Peyer's patch (tissue), 4 donors: ENCODE measurements around the gene TCAIM. TPM values are rescaled to one million over a fixed set of nuclear protein-coding genes. Genes with fewer than 3 reads are reported as not detected.

ENCODE experiments used
- DNase-seq, 3 donors: peaks; one replicate each; pipeline ENCODE4 v3.0.0-alpha.2; 2017 to 2019
- H3K27ac ChIP-seq, 4 donors: fragments of 200-600 bp; sonication (generic); one replicate each; pipeline ENCODE4 v1.5.1; 2016 to 2019
- H3K27me3 ChIP-seq, 2 donors: fragments of 200-600 bp; sonication (generic); one replicate each; pipeline ENCODE4 v1.5.1; 2019
- H3K36me3 ChIP-seq, 3 donors: fragments of 200-600 bp; sonication (generic); one replicate each; pipeline ENCODE4 v1.5.1; 2016 to 2019
- H3K4me1 ChIP-seq, 4 donors: fragments of 200-600 bp; sonication (generic); one replicate each; pipeline ENCODE4 v1.5.1; 2016 to 2019
- H3K4me3 ChIP-seq, 4 donors: fragments of 200-600 bp; sonication (generic); 1 replicate in 3 of 4; 2 replicates in 1 of 4; pipeline ENCODE4 v1.5.1; 2016 to 2019; ENCODE audit warnings: mild to moderate bottlenecking in 1 of 4
- H3K9me3 ChIP-seq, 4 donors: fragments of 200-600 bp; sonication (generic); one replicate each; pipeline ENCODE4 v1.5.1; 2016 to 2019; ENCODE audit warnings: mild to moderate bottlenecking in 1 of 4
- POLR2A ChIP-seq, 2 donors: fragments of 450-650 bp; IDR thresholded peaks; one replicate each; pipeline ENCODE4 v1.5.1; 2017; ENCODE audit warnings: antibody characterized with exemption in 2 of 2, mild to moderate bottlenecking in 2 of 2, moderate library complexity in 2 of 2
- total RNA-seq, 4 donors: library from RNA; depleted of rRNA; stranded (reverse); fragments of >200 nt; gene quantifications; one replicate each; pipeline ENCODE4 v1.1.0, GENCODE V29; 2016
- TF ChIP-seq, protein P1 (sequence below), 6 experiments: fragments of 450-650 bp in 4 of 6; fragments of 200-600 bp in 2 of 6; sonication (generic) in 1 of 6; IDR thresholded peaks; one replicate each; pipeline ENCODE4 v1.5.1; 2017 to 2019; ENCODE audit warnings: antibody characterized with exemption in 6 of 6, mild to moderate bottlenecking in 3 of 6, moderate library complexity in 1 of 6

TCAIM gene
- total RNA-seq, 4 donors from 2014 or later, result 14.7 to 25.9 (median 17.8) TPM

DNA sequence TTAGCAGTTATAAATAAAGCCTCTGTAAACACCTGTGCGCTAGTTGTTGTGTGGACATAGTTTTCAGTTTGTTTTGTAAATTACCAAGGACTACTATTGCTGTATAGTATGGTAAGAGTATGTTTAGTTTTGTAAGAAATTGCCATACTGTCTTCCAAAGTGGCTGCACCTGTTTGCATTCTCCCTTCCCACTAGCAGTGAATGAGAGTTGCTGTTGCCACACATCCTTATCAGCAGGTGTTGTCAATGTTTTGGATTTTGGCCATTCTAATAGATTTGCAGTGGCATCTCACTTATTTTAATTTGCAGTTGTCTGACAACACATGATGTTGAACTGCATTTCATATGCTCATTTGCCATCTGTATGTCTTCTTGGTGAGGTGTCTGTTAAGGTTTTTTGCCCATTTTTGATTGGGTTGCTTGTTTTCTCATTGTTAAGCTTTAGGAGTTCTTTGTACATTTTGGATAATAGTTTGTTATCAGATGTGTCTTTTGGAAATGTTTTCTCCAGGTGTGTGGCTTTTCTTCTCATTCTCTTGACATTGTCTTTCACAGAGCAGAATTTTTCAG lies 14.9 kb downstream of the TCAIM start:
- Histone ChIP-seq H3K4me1 (no peaks in the 10 kb centered on the region), H3K36me3 (peaks cover 0 to 10% (median 0%) of the 10 kb centered on the region in 3 donors), H3K9me3 (no peaks in the 10 kb centered on the region), H3K27me3 (no peaks in the 10 kb centered on the region), H3K27ac (no peak overlapping the region), H3K4me3 (no peak overlapping the region)
- no peak for TF ChIP-seq POLR2A (IDR thresholded peaks at IDR 0.05)
- TF ChIP-seq, protein P1, sequence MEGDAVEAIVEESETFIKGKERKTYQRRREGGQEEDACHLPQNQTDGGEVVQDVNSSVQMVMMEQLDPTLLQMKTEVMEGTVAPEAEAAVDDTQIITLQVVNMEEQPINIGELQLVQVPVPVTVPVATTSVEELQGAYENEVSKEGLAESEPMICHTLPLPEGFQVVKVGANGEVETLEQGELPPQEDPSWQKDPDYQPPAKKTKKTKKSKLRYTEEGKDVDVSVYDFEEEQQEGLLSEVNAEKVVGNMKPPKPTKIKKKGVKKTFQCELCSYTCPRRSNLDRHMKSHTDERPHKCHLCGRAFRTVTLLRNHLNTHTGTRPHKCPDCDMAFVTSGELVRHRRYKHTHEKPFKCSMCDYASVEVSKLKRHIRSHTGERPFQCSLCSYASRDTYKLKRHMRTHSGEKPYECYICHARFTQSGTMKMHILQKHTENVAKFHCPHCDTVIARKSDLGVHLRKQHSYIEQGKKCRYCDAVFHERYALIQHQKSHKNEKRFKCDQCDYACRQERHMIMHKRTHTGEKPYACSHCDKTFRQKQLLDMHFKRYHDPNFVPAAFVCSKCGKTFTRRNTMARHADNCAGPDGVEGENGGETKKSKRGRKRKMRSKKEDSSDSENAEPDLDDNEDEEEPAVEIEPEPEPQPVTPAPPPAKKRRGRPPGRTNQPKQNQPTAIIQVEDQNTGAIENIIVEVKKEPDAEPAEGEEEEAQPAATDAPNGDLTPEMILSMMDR (IDR thresholded peaks at IDR 0.05), result no peak
- no peak for DNase-seq

GRCh38 chr3:44355362-44356033 lies 16.9 kb downstream of the TCAIM start:
- H3K4me3 ChIP-seq, result no peak overlapping the region
- H3K9me3 ChIP-seq, result no peaks in the 10 kb centered on the region
- peaks cover 0 to 20% (median 0%) of the 10 kb centered on the region in 3 donors for H3K36me3 ChIP-seq
- no peaks in the 10 kb centered on the region for H3K27me3 ChIP-seq
- peak overlapping the region in 1 of 4 donors; percentile 32 for H3K27ac ChIP-seq
- TF ChIP-seq, protein P1 (IDR thresholded peaks at IDR 0.05), result no peak
- no peak for TF ChIP-seq POLR2A (IDR thresholded peaks at IDR 0.05)
- H3K4me1 ChIP-seq, result no peaks in the 10 kb centered on the region
- no peak for DNase-seq

DNA sequence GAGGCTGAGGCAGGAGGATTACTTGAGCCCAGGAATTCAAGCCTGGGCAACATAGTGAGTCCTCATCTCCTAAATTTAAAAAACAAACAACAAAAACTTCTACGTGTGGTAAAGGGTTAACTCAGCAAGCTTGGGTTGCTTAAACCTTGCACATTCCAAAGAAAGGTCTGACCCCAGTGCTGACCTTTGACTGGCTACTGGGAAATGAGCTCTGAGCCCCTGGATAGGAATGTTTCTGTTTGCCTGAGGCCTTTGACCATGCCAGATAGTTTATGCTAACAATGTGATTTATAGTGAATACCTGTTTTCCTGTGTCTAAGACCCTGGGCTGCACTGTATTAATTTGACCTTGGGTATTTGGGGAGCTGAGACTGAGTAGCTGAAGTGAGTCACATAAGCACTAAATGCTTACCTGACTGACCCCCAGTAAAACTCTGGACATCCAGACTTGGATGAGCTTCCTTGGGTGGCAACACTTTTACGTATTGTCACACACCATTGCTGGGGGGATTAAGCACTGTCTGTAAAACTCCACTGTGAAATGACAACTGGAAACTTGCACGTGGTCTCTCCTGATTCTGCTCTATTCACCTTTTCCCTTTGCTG lies 20.7 kb downstream of the TCAIM start:
- Histone ChIP-seq H3K4me3 (no peak overlapping the region), H3K4me1 (no peaks in the 10 kb centered on the region), H3K9me3 (no peaks in the 10 kb centered on the region), H3K36me3 (peaks cover 0 to 20% (median 0%) of the 10 kb centered on the region in 3 donors), H3K27me3 (no peaks in the 10 kb centered on the region), H3K27ac (no peak overlapping the region)
- TF ChIP-seq POLR2A (IDR thresholded peaks at IDR 0.05), result no peak
- TF ChIP-seq, protein P1 (IDR thresholded peaks at IDR 0.05), result no peak
- no peak for DNase-seq

- H3K27me3 ChIP-seq, result no peaks in the 10 kb centered on the region
Observed at GRCh38 chr3:44363591-44363990, 25.0 kb downstream of the TCAIM start.

DNA sequence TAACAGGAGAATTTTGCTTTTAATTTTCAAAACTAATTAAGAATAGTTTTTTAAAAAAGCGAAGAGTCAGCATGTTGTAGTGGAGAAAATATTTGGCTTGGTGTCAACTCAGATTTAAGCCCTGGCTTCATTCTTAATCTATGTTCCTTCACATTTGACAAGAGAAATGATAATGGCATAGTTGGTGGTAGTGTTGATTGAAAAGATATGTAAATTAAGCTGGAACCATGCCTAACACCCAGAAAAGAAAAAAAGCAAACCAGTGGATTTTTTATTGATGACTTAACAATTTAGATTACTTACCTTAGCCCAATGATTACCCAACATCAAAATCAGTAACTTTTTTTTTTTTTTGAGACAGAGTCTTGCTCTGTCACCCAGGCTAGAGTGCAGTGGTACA lies 27.4 kb downstream of the TCAIM start:
- H3K4me1 ChIP-seq, result no peaks in the 10 kb centered on the region
- no peak for DNase-seq
- peaks cover 0 to 17% (median 0%) of the 10 kb centered on the region in 3 donors for H3K36me3 ChIP-seq
- H3K4me3 ChIP-seq, result no peak overlapping the region
- TF ChIP-seq, protein P1 (IDR thresholded peaks at IDR 0.05), result no peak
- TF ChIP-seq POLR2A (IDR thresholded peaks at IDR 0.05), result no peak
- no peak overlapping the region for H3K27ac ChIP-seq
- no peaks in the 10 kb centered on the region for H3K27me3 ChIP-seq
- H3K9me3 ChIP-seq, result no peaks in the 10 kb centered on the region

More at GRCh38 chr3:44363591-44363990, 25.0 kb downstream of the TCAIM start:
- Histone ChIP-seq H3K4me3 (no peak overlapping the region), H3K27ac (no peak overlapping the region), H3K4me1 (no peaks in the 10 kb centered on the region), H3K36me3 (peaks cover 0 to 23% (median 0%) of the 10 kb centered on the region in 3 donors), H3K9me3 (no peaks in the 10 kb centered on the region)
- TF ChIP-seq POLR2A (IDR thresholded peaks at IDR 0.05), result no peak
- TF ChIP-seq, protein P1 (IDR thresholded peaks at IDR 0.05), result no peak
- no peak for DNase-seq
